Measurements from ENCODE around the gene CARNS1.
"Not testable (repeated sequence)": the region's sequence is repeated elsewhere in the genome, so short reads cannot be mapped to it uniquely, and the experiment has no call there.

Gene CARNS1

GRCh38 chr11:67409781-67410368 is 5.6 kb upstream of the CARNS1 start:
- peak in 3 of 51 donors; percentile 59 to 67 (median 62) for DNase-seq

GRCh38 chr11:67410369-67410831 is 5.1 kb upstream of the CARNS1 start:
- peak in 44 of 51 donors; percentile 18 to 93 (median 70) for DNase-seq

GRCh38 chr11:67410984-67411784 is 4.3 kb upstream of the CARNS1 start:
- DNase-seq: no peak

DNA sequence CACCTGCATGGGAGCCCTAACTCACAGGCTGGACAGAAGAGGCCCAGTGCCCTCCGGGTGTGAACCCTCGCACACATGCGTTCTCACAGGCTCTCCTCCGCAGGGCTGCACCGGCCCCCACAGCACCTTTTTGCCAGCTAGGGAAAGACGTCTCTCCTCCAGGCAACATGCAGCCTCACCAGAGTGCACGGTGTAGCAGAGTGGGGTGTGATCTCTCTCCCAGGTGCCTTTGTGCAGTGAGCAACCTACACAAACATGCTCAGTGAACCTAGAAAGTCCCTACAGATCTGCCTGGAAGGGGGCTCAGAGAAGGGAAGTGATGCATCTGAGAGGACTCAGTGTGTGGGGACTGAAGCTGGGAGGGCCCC is 3.7 kb upstream of the CARNS1 start:
- DNase-seq: peak in 1 of 51 donors; percentile 24

GRCh38 chr11:67412495-67413179 is 2.8 kb upstream of the CARNS1 start:
- no peak for DNase-seq

GRCh38 chr11:67413266-67413849 is 2.1 kb upstream of the CARNS1 start:
- DNase-seq: peak in 1 of 51 donors; percentile 43

- DNase-seq: peak in 13 of 51 donors; percentile 14 to 39 (median 28)
These were observed 1.2 kb downstream of the CARNS1 start for GRCh38 chr11:67416416-67417335.

GRCh38 chr11:67417425-67417824 is 1.9 kb downstream of the CARNS1 start:
- DNase-seq: no peak

DNA sequence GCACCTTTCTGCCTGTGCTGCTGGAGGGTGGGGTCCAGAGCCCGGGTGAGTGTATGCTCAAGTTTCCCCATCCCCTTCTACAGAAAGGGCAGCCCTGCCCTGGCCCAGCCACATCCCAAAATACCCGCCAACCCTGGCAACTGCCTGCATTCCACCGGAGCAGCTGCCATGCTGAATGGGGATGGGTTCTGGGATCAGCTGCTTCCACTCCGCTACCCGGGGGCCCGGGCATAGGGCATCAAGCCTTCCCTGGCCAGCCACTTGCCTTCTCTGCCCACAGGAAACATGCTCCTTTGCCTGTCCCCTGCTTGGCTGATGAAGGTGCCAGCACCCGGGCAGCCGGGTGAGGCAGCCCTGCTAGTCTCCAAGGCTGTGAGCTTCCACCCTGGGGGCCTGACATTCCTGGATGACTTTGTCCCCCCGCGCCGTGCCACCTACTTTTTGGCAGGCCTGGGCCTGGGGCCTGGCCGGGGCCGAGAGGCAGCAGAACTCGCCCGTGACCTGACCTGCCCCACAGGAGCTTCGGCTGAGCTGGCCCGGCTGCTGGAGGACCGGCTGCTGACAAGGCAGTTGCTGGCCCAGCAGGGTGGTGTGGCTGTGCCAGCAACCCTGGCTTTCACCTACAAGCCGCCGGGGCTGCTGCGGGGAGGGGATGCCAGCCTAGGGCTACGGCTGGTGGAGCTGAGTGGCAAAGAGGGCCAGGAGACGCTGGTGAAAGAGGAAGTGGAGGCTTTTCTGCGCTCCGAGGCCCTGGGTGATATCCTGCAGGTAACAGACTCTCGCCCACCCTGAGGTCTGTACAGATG is 3.2 kb downstream of the CARNS1 start:
- peak in 1 of 51 donors; percentile 27 for DNase-seq

- no peak for DNase-seq
These were observed 4.0 kb downstream of the CARNS1 start for GRCh38 chr11:67419325-67420049.

DNA sequence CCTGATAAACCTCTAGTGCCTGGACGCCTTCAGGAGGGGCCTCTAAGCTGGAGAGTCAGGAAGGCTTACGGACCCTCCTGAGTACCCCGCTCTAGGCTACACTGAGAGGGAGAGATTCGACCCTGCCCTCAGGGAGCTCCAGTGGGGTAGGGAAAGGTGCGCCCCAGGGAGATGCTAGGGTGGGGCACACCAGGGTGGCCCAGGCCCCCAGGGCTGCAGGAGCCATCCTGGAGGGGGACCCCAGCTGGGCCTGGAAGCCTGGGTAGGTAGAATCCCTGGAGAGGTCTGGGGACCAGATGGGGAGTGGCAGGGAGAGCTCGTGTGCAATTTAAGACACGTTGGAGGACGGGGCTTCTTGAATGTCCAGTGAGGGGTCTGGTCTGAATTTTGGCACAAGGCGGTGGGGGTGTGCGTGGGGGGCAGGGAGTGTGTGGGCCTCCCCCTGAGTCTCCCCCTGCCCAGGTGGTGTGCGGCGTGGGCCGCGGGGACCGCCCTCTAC is 4.7 kb downstream of the CARNS1 start:
- DNase-seq: no peak

DNA sequence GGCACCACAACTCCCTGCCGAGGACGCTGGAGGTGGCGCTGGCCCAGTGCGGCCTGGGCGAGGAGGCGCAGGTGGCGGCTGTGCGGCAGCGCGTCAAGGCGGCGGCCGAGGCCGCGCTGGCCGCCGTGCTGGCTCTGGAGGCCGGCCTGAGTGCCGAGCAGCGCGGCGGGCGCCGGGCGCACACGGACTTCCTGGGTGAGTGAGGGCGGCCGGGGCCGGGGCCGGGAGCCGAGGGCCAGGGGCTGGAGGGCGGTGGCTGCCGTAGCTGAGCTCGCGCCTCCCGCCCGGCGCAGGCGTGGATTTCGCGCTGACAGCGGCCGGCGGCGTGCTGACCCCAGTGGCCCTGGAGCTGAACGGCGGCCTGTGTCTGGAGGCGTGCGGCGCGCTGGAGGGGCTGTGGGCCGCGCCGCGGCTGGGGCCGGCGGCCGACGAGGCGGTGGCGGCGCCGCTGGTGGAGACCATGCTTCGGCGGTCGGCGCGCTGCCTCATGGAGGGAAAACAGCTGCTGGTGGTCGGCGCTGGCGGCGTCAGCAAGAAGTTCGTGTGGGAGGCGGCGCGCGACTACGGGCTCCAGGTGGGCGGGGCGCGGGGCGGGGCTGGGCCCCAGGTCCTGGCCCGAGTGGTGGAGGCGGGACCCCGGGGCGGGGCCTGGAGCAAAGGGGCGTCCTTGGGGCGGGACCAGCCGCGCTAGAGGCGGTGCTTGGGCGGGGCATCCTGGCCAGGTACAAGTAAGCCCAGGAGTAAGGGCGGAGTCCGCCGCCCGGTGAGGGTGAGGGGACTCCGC is 5.4 kb downstream of the CARNS1 start:
- DNase-seq: peak in 50 of 51 donors; percentile 41 to 95 (median 85)

GRCh38 chr11:67421430-67422031 is 6.1 kb downstream of the CARNS1 start:
- no peak for DNase-seq

DNA sequence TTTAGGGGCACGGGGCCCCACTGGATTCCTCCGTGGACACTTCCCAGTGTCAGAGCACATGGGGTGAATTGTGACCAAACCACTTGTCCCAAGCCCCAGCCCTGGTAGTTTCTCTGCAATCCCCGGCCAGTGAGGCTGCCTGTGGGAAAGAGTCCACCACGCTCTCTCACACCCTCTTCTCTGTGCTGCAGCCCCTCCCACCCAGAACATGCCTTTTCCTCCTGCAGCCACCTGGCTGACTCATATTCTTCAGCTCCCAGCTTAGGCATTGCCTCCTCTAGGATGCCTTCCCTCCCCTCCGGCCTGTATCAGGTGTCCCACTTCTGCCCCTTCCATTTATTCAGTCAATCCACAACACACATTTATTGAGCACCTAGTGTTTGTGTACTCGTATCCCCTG is 7.4 kb downstream of the CARNS1 start:
- no peak for DNase-seq

DNA sequence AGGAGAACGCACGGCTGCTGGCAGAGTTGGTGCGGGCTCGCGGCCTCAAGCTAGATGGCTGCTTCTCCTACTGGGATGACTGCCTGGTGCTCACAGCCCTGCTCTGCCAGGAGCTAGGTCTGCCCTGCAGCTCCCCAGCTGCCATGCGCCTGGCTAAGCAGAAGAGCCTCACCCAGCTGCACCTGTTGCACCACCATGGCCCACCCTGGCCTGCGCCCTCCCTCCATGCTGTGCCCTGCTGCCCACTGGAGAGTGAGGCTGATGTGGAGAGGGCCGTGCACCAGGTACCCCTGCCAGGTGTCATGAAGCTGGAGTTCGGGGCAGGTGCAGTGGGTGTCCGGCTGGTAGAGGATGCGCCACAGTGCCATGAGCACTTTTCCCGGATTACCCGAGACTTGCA is 8.0 kb downstream of the CARNS1 start:
- no peak for DNase-seq

DNA sequence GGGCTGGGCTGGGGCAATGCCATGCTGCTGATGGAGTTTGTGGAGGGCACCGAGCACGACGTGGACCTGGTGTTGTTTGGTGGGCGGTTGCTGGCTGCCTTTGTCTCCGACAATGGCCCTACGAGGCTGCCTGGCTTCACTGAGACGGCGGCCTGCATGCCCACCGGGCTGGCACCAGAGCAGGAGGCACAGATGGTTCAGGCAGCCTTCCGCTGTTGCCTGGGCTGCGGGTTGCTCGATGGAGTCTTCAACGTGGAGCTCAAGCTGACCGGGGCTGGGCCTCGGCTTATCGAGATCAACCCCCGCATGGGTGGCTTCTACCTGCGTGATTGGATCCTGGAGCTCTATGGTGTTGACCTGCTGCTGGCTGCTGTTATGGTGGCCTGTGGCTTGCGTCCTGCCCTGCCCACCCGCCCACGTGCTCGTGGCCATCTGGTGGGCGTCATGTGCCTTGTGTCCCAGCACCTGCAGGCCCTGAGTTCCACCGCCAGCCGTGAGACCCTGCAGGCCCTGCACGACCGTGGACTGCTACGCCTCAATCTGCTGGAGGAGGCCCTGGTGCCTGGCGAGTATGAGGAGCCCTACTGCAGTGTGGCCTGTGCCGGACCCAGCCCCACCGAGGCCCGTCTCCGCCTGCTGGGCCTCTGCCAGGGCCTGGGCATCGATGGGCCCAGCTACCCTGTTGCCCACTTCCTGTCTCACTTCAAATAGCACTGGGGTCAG is 8.6 kb downstream of the CARNS1 start:
- DNase-seq: no peak

GRCh38 chr11:67427364-67427859 is 11.9 kb downstream of the CARNS1 start:
- not testable (repeated sequence) for DNase-seq
